GM12878 (cell line): ENCODE data around the gene TRIM72. TPM values are rescaled to one million over a fixed set of nuclear protein-coding genes. Genes with fewer than 3 reads are reported as not detected.

Experiments
- ATAC-seq: fragments of 200-7000 bp; cut with Tn5 transposase; 3 replicates; pipeline ENCODE4 v1.9.1; 2020; ENCODE audit warnings: mild to moderate bottlenecking, moderate library complexity
- BruUV-seq: library from RNA; stranded (reverse); fragments of 400-500 nt; replicated peaks from 2 replicates; lab custom pipeline; 2021; lab: Mats Ljungman, UMichigan
- CTCF ChIA-PET: fragments of 300-600 bp; sonication (Branson Sonifier 250); formaldehyde crosslinking; extraction: SDS; loops from one replicate; lab custom pipeline; 2021; ENCODE audit warnings: inconsistent platforms; lab: Yijun Ruan, JAX
- POLR2A ChIA-PET: fragments of 350-600 bp; formaldehyde crosslinking; extraction: SDS; loops from one replicate; lab custom pipeline; 2021; ENCODE audit warnings: inconsistent platforms; lab: Charles Lee
- RAD21 ChIA-PET: fragments of 300-600 bp; sonication (Branson Sonifier 250); formaldehyde crosslinking; loops from one replicate; lab custom pipeline; 2023; ENCODE audit warnings: antibody characterized with exemption; ENCODE audit not compliant: unreplicated experiment; lab: Charles Lee
- SMC1A ChIA-PET: fragments of 300-600 bp; sonication (Branson Sonifier 250); formaldehyde crosslinking; loops from one replicate; lab custom pipeline; 2023; ENCODE audit not compliant: unreplicated experiment, uncharacterized antibody; lab: Charles Lee
- DNase-seq: peaks from one replicate; pipeline ENCODE4 v3.0.0-alpha.2; 2011; ENCODE audit warnings: low read depth, low spot score
- FAIRE-seq: peaks from 3 replicates; lab custom pipeline; 2011; peaks lifted over from hg19 to GRCh38; lab: Jason Lieb, UNC
- H2AFZ ChIP-seq: 2 replicates; pipeline ENCODE4 v1.6.0; 2011; ENCODE audit warnings: low read depth, low read length, control low read depth; ENCODE audit not compliant: control insufficient read depth
- H3K27ac ChIP-seq: 2 replicates; pipeline ENCODE4 v1.5.1; 2011; ENCODE audit warnings: control low read depth; ENCODE audit not compliant: control insufficient read depth, insufficient read depth
- H3K27me3 ChIP-seq, 2 experiments: replicated peaks in 1 of 2; 2 replicates each; pipeline versions ENCODE4 v1.6.0 to v1.6.1; 2011; ENCODE audit warnings: low read length in 1 of 2; ENCODE audit not compliant: control insufficient read depth in 2 of 2, insufficient read depth in 2 of 2
- H3K36me3 ChIP-seq, 2 experiments: 2 replicates each; pipeline ENCODE4 v1.5.1; 2011; ENCODE audit warnings: low read length in 1 of 2; ENCODE audit not compliant: control insufficient read depth in 2 of 2, insufficient read depth in 2 of 2
- H3K4me1 ChIP-seq: 2 replicates; pipeline ENCODE4 v1.6.1; 2011; ENCODE audit warnings: mild to moderate bottlenecking, low read length, moderate library complexity, mixed read lengths; ENCODE audit not compliant: control insufficient read depth, insufficient read depth
- H3K4me2 ChIP-seq: 2 replicates; pipeline ENCODE4 v1.6.0; 2011; ENCODE audit warnings: control low read depth; ENCODE audit not compliant: control insufficient read depth, insufficient read depth
- H3K4me3 ChIP-seq: fragments of 200-600 bp; sonication (generic); 2 replicates; pipeline ENCODE4 v1.5.1; 2016
- H3K79me2 ChIP-seq: 2 replicates; pipeline ENCODE4 v1.6.0; 2011; ENCODE audit warnings: low read length; ENCODE audit not compliant: control insufficient read depth, insufficient read depth
- H3K9ac ChIP-seq: 2 replicates; pipeline ENCODE4 v1.8.0; 2011; ENCODE audit warnings: low read length, control low read depth, mixed read lengths; ENCODE audit not compliant: control insufficient read depth, insufficient read depth
- H3K9me3 ChIP-seq: replicated peaks from 3 replicates; pipeline ENCODE4 v1.5.1; 2011; ENCODE audit warnings: mild to moderate bottlenecking, low read length; ENCODE audit not compliant: control insufficient read depth, insufficient read depth
- H4K20me1 ChIP-seq: 2 replicates; pipeline ENCODE4 v1.6.0; 2011; ENCODE audit not compliant: control insufficient read depth, insufficient read depth
- BCL3 ChIP-seq: IDR thresholded peaks from 2 replicates; pipeline ENCODE4 v1.6.1; 2011; ENCODE audit warnings: borderline replicate concordance, low read depth, mild to moderate bottlenecking, moderate library complexity, low read length; ENCODE audit not compliant: insufficient read depth, poor library complexity, severe bottlenecking
- CEBPZ ChIP-seq: fragments of 150-350 bp; IDR thresholded peaks from 2 replicates; pipeline ENCODE4 v1.6.1; 2016; ENCODE audit warnings: low read depth, low read length
- CREM ChIP-seq: IDR thresholded peaks from 2 replicates; pipeline ENCODE4 v1.6.1; 2014; ENCODE audit warnings: antibody characterized with exemption, low read depth
- EGR1 ChIP-seq, 2 experiments: IDR thresholded peaks; 1 replicate in 1 of 2; 2 replicates in 1 of 2; pipeline ENCODE4 v1.6.1; 2011 to 2012; ENCODE audit warnings: low read depth in 2 of 2, low read length in 2 of 2, borderline replicate concordance in 1 of 2, mild to moderate bottlenecking in 1 of 2, moderate library complexity in 1 of 2
- EP300 ChIP-seq, 2 experiments: fragments of 150-350 bp in 1 of 2; IDR thresholded peaks; 2 replicates each; pipeline ENCODE4 v1.6.1; 2011 to 2012; ENCODE audit warnings: low read depth in 2 of 2, low read length in 2 of 2, borderline replicate concordance in 1 of 2, improper control_type of control experiment in 1 of 2, inconsistent platforms in 1 of 2; ENCODE audit not compliant: control insufficient read depth in 1 of 2
- FOS ChIP-seq: IDR thresholded peaks from 3 replicates; pipeline ENCODE4 v1.6.1; 2011; ENCODE audit warnings: borderline replicate concordance; ENCODE audit not compliant: insufficient read length; ENCODE audit errors: extremely low read depth
- HCFC1 ChIP-seq: fragments of 150-350 bp; IDR thresholded peaks from 2 replicates; pipeline ENCODE4 v1.6.1; 2014; ENCODE audit warnings: low read length
- HDAC2 ChIP-seq: fragments of 200-600 bp; sonication (generic); IDR thresholded peaks from 2 replicates; pipeline ENCODE4 v1.6.1; 2017
- IKZF2 ChIP-seq, 2 experiments: fragments of 450-650 bp; IDR thresholded peaks; 2 replicates each; pipeline ENCODE4 v1.6.1; 2017; ENCODE audit warnings: mild to moderate bottlenecking in 2 of 2, moderate library complexity in 2 of 2
- MEF2A ChIP-seq: IDR thresholded peaks from 2 replicates; pipeline ENCODE4 v1.6.1; 2011; ENCODE audit warnings: low read depth, mild to moderate bottlenecking, low read length, moderate library complexity; ENCODE audit not compliant: insufficient read depth
- MEF2B ChIP-seq: fragments of 450-650 bp; IDR thresholded peaks from 2 replicates; pipeline ENCODE4 v1.6.1; 2018; ENCODE audit warnings: mild to moderate bottlenecking, moderate library complexity; ENCODE audit not compliant: partially characterized antibody, poor library complexity, severe bottlenecking
- MYC ChIP-seq: IDR thresholded peaks from 2 replicates; pipeline ENCODE4 v1.6.1; 2011; ENCODE audit warnings: mild to moderate bottlenecking, low read length, moderate library complexity, inconsistent platforms; ENCODE audit not compliant: insufficient read depth, insufficient replicate concordance, insufficient read length, severe bottlenecking
- RFX5 ChIP-seq: IDR thresholded peaks from 2 replicates; pipeline ENCODE4 v1.6.1; 2011; ENCODE audit warnings: low read depth, low read length, improper control_type of control experiment
- SIN3A ChIP-seq: IDR thresholded peaks from 2 replicates; pipeline ENCODE4 v1.6.1; 2012; ENCODE audit warnings: low read depth, low read length, improper control_type of control experiment
- STAT1 ChIP-seq: fragments of 450-650 bp; conservative IDR thresholded peaks from 2 replicates; pipeline ENCODE4 v1.6.1; 2014; ENCODE audit warnings: antibody characterized with exemption, mild to moderate bottlenecking
- SUZ12 ChIP-seq: fragments of 200-600 bp; sonication (generic); IDR thresholded peaks from one replicate; pipeline ENCODE4 v1.6.1; 2018; ENCODE audit warnings: antibody characterized with exemption, mild to moderate bottlenecking; ENCODE audit not compliant: unreplicated experiment
- TAF1 ChIP-seq: IDR thresholded peaks from 2 replicates; pipeline ENCODE4 v1.6.1; 2011; ENCODE audit warnings: mild to moderate bottlenecking, low read depth, low read length, borderline replicate concordance
- WGBS: methylation state at CpG from one replicate; pipeline ENCODE4 v1.1.6; 2016; ENCODE audit warnings: low lambda C conversion rate; ENCODE audit not compliant: insufficient replicate concordance, insufficient coverage; ENCODE audit errors: missing lambda C conversion rate; 5-methylcytosine and 5-hydroxymethylcytosine counted together
- in situ Hi-C: fragments of 300-500 bp; cut with MboI; formaldehyde crosslinking; loops from 9 replicates; pipeline ENCODE4 v1.14.3; 2018; ENCODE audit warnings: mixed read lengths
- intact Hi-C: fragments of 100-400 bp; cut with micrococcal nuclease; formaldehyde crosslinking; loops from one replicate; pipeline ENCODE4 v1.14.2; 2022; ENCODE audit not compliant: unreplicated experiment
- polyA plus RNA-seq, 11 experiments: library from polyadenylated mRNA; depleted of rRNA in 4 of 11; unstranded in 6 of 11; stranded (reverse) in 5 of 11; fragments of >200 nt; fragmentation: Nextera tagmentation in 4 of 11; fragmentation: Illumina TruSeq in 1 of 11; extraction: Ambion mirVana in 4 of 11; extraction: Trizol in 1 of 11; gene quantifications; 1 replicate in 1 of 11; 2 replicates in 10 of 11; pipeline versions ENCODE4 v1.2.1 to v1.2.3, GENCODE V29; 2011 to 2016; ENCODE audit warnings: inconsistent platforms in 2 of 11, missing spikeins in 2 of 11, low read depth in 1 of 11
- total RNA-seq, 4 experiments: library from RNA; depleted of rRNA in 3 of 4; stranded (reverse); fragments of >200 nt in 3 of 4; fragmentation: Illumina TruSeq in 1 of 4; extraction: Trizol in 1 of 4; gene quantifications; 2 replicates each; pipeline versions ENCODE4 v1.2.1 to v1.2.3, GENCODE V29; 2013 to 2021

TRIM72 gene
- total and polyA plus RNA-seq, 10 of the 15 experiments (the other 5 are each of a cell fraction or from before 2014, with no cell fraction given), result 0.03 to 1.2 (median 0.23) TPM; not detected in 1

- ChIA-PET CTCF (no interaction called here), SMC1A (no interaction called here), RAD21 (no interaction called here), POLR2A (no interaction called here)
- WGBS, result 57% methylated on average over 3 of the region's 3 CpGs
- H3K36me3 ChIP-seq, result no peaks in the 10 kb centered on the region
- no peaks in the 10 kb centered on the region for H4K20me1 ChIP-seq
- no peaks in the 10 kb centered on the region for H3K9me3 ChIP-seq
- BruUV-seq, result no TSS peak
- no peak overlapping the region for H2AFZ ChIP-seq
- no peaks in the 10 kb centered on the region for H3K27me3 ChIP-seq
- H3K27ac ChIP-seq, result no peak overlapping the region
- intact Hi-C loops, result no loop called here
- TF ChIP-seq EGR1 (IDR thresholded peaks at IDR 0.05; ENCODE audit: borderline replicate concordance in 1 of 2, low read depth in 2 of 2, low read length in 2 of 2) (no peak), BCL3 (no peak), RFX5 (no peak), EP300 (IDR thresholded peaks at IDR 0.05; ENCODE audit: borderline replicate concordance in 1 of 2, control insufficient read depth in 1 of 2, low read depth in 2 of 2, low read length in 2 of 2) (no peak), FOS (no peak), MEF2B (no peak), CEBPZ (no peak), MEF2A (no peak), MYC (no peak), STAT1 (no peak), HCFC1 (no peak), SUZ12 (no peak), CREM (no peak), SIN3A (no peak), TAF1 (no peak), HDAC2 (no peak), IKZF2 (IDR thresholded peaks at IDR 0.05) (no peak)
- no peaks in the 10 kb centered on the region for H3K79me2 ChIP-seq
- no peak overlapping the region for H3K9ac ChIP-seq
- DNase-seq, result no peak
- ATAC-seq, result no peak
- H3K4me3 ChIP-seq, result no peak overlapping the region
- in situ Hi-C loops, result no loop called here
- no peaks in the 10 kb centered on the region for H3K4me1 ChIP-seq
- no peak for FAIRE-seq
- no peak overlapping the region for H3K4me2 ChIP-seq
Observed at GRCh38 chr16:31225193-31225592, 11.3 kb downstream of the TRIM72 start.
